ENCODE results near the gene EGLN3. TPM values are rescaled to one million over a fixed set of nuclear protein-coding genes. Genes with fewer than 3 reads are reported as not detected.

Gene EGLN3
- total RNA-seq, 2 experiments from 2014 or later = 3.5 to 4.2 TPM

- no peaks in the 10 kb centered on the region for H3K36me3 Mint-ChIP-seq (ENCODE audit: low read depth)
- no peaks in the 10 kb centered on the region for H3K9me3 Mint-ChIP-seq
- TF ChIP-seq CTCF (IDR thresholded peaks at IDR 0.05) = no peak
- H3K27ac Mint-ChIP-seq = no peak overlapping the region
- DNase-seq = no peak
- no peak overlapping the region for H3K4me3 Mint-ChIP-seq
- POLR2A ChIA-PET = no interaction called here
- ATAC-seq = no peak
- peaks cover 7% of the 10 kb centered on the region for H3K27me3 Mint-ChIP-seq
- H3K4me1 Mint-ChIP-seq (ENCODE audit: low read depth) = peaks cover 1% of the 10 kb centered on the region
- CTCF ChIA-PET = no interaction called here
- intact Hi-C loops (cut with micrococcal nuclease) = no loop called here
Observed at GRCh38 chr14:33943096-33943883, 7.6 kb downstream of the EGLN3 start.

GRCh38 chr14:33941718-33942117 lies 9.2 kb downstream of the EGLN3 start:
- ChIA-PET CTCF (interaction anchor here (0.8 kb wide), 1 partner anchor 287 kb away, joined by 4 read pairs; no protein-coding TSS in a partner anchor), POLR2A (no interaction called here)
- intact Hi-C loops (cut with micrococcal nuclease) = no loop called here
- Mint-ChIP-seq H3K9me3 (no peaks in the 10 kb centered on the region), H3K27me3 (peaks cover 2% of the 10 kb centered on the region), H3K36me3 (ENCODE audit: low read depth) (no peaks in the 10 kb centered on the region), H3K27ac (no peak overlapping the region), H3K4me3 (no peak overlapping the region), H3K4me1 (ENCODE audit: low read depth) (peaks cover 1% of the 10 kb centered on the region)
- no peak for DNase-seq
- TF ChIP-seq CTCF (IDR thresholded peaks at IDR 0.05) = no peak
- ATAC-seq = no peak

- Mint-ChIP-seq H3K27me3 (no peaks in the 10 kb centered on the region), H3K27ac (no peak overlapping the region), H3K4me3 (no peak overlapping the region), H3K9me3 (no peaks in the 10 kb centered on the region), H3K36me3 (ENCODE audit: low read depth) (no peaks in the 10 kb centered on the region), H3K4me1 (ENCODE audit: low read depth) (no peaks in the 10 kb centered on the region)
- POLR2A ChIA-PET = no interaction called here
- intact Hi-C loops (cut with micrococcal nuclease) = no loop called here
- TF ChIP-seq CTCF (IDR thresholded peaks at IDR 0.05) = no peak
- no peak for DNase-seq
- CTCF ChIA-PET = no interaction called here
- no peak for ATAC-seq
Observed at GRCh38 chr14:33940561-33941011, 10.3 kb downstream of the EGLN3 start.

- no peaks in the 10 kb centered on the region for H3K36me3 Mint-ChIP-seq (ENCODE audit: low read depth)
- POLR2A ChIA-PET = no interaction called here
- no peak for DNase-seq
- CTCF ChIA-PET = no interaction called here
- no peak overlapping the region for H3K4me3 Mint-ChIP-seq
- H3K27me3 Mint-ChIP-seq = no peaks in the 10 kb centered on the region
- H3K4me1 Mint-ChIP-seq (ENCODE audit: low read depth) = no peaks in the 10 kb centered on the region
- H3K9me3 Mint-ChIP-seq = no peaks in the 10 kb centered on the region
- no peak overlapping the region for H3K27ac Mint-ChIP-seq
- intact Hi-C loops (cut with micrococcal nuclease) = no loop called here
- no peak for TF ChIP-seq CTCF (IDR thresholded peaks at IDR 0.05)
- ATAC-seq = no peak
Observed at GRCh38 chr14:33938131-33938949, 12.5 kb downstream of the EGLN3 start.

GRCh38 chr14:33936391-33936790 lies 14.5 kb downstream of the EGLN3 start:
- DNase-seq (no peak), ATAC-seq (no peak)
- H3K9me3 Mint-ChIP-seq = no peaks in the 10 kb centered on the region
- no peak for TF ChIP-seq CTCF (IDR thresholded peaks at IDR 0.05)
- no peak overlapping the region for H3K27ac Mint-ChIP-seq
- intact Hi-C loops (cut with micrococcal nuclease) = no loop called here
- H3K36me3 Mint-ChIP-seq (ENCODE audit: low read depth) = no peaks in the 10 kb centered on the region
- H3K4me1 Mint-ChIP-seq (ENCODE audit: low read depth) = no peaks in the 10 kb centered on the region
- no peak overlapping the region for H3K4me3 Mint-ChIP-seq
- ChIA-PET POLR2A (no interaction called here), CTCF (no interaction called here)
- no peaks in the 10 kb centered on the region for H3K27me3 Mint-ChIP-seq

Data from activated CD8-positive, alpha-beta T cell treated with anti-CD3 and anti-CD28 coated beads for 36 hours (primary cell).